Epithelial cell of esophagus (primary cell): ENCODE data around the gene KLHL28.
A peak's percentile ranks its signal among the peaks of the same experiment; 100 is the strongest.

Experiments used
- DNase-seq: peaks from one replicate; pipeline ENCODE4 v3.0.0; 2010; ENCODE audit warnings: low read depth
- H3K4me3 ChIP-seq: 2 replicates; pipeline ENCODE4 v1.5.1; 2011; ENCODE audit warnings: mild to moderate bottlenecking, low read length, control low read depth
- TF ChIP-seq, protein P1 (sequence below): IDR thresholded peaks from 2 replicates; pipeline ENCODE4 v1.5.1; 2011; ENCODE audit warnings: low read depth, mild to moderate bottlenecking, low read length, control low read depth, inconsistent platforms; ENCODE audit not compliant: insufficient read depth; ENCODE audit errors: missing control alignments

The KLHL28 gene

DNA sequence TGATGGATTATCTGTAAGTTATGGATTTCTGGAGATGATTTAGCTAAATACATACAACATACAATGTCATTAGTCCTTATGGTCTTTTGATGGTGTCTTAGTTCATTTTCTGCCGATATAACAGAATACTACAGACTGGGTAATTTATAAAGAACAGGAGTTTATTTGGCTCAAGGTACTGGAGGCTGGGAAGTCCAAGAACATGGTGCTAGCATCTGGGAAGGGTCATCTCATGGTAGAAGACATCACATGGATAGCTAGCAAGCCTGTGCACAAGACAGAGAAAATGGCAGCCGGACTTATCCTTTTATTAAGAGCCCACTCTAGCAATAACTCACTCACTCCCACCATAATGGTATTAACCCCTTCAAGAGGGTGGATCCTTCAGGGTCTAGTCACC lies 24.2 kb downstream of the KLHL28 start:
- no peak for DNase-seq
- TF ChIP-seq, protein P1, sequence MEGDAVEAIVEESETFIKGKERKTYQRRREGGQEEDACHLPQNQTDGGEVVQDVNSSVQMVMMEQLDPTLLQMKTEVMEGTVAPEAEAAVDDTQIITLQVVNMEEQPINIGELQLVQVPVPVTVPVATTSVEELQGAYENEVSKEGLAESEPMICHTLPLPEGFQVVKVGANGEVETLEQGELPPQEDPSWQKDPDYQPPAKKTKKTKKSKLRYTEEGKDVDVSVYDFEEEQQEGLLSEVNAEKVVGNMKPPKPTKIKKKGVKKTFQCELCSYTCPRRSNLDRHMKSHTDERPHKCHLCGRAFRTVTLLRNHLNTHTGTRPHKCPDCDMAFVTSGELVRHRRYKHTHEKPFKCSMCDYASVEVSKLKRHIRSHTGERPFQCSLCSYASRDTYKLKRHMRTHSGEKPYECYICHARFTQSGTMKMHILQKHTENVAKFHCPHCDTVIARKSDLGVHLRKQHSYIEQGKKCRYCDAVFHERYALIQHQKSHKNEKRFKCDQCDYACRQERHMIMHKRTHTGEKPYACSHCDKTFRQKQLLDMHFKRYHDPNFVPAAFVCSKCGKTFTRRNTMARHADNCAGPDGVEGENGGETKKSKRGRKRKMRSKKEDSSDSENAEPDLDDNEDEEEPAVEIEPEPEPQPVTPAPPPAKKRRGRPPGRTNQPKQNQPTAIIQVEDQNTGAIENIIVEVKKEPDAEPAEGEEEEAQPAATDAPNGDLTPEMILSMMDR: no peak

DNA sequence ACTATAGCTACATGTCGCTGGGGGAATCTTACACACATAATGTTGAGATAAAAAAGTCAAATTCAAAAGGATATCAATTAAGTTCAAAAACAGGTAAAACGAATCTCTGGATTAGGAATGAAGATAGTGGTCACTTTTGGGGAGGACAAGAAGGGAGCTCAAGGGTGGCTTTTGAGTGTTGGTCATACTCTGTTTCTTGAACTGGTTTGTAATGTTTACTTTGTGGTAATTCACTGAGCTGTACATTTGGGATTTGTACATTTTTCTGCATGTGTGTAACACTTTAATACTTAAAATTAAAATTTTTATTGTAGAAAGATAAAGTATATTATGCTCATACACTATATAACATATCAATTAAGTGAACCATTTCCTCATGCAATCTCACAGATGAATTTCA lies 26.6 kb downstream of the KLHL28 start:
- TF ChIP-seq, protein P1: no peak
- no peak overlapping the region for H3K4me3 ChIP-seq
- no peak for DNase-seq

More for the DNA sequence above, 24.2 kb downstream of the KLHL28 start:
- no peak overlapping the region for H3K4me3 ChIP-seq

- TF ChIP-seq, protein P1: no peak
- H3K4me3 ChIP-seq: no peak overlapping the region
- DNase-seq: no peak
These were observed 33.0 kb downstream of the KLHL28 start for GRCh38 chr14:44928793-44929192.

GRCh38 chr14:44914849-44915248 lies 46.9 kb downstream of the KLHL28 start:
- TF ChIP-seq, protein P1: no peak
- H3K4me3 ChIP-seq: no peak overlapping the region
- peak; percentile 42 for DNase-seq

- TF ChIP-seq, protein P1: no peak
- peak overlapping the region; percentile 25 for H3K4me3 ChIP-seq
- no peak for DNase-seq
These were observed 49.5 kb downstream of the KLHL28 start for GRCh38 chr14:44912041-44912869.

GRCh38 chr14:44910821-44911220 lies 50.9 kb downstream of the KLHL28 start:
- H3K4me3 ChIP-seq: no peak overlapping the region
- TF ChIP-seq, protein P1: no peak
- DNase-seq: no peak

DNA sequence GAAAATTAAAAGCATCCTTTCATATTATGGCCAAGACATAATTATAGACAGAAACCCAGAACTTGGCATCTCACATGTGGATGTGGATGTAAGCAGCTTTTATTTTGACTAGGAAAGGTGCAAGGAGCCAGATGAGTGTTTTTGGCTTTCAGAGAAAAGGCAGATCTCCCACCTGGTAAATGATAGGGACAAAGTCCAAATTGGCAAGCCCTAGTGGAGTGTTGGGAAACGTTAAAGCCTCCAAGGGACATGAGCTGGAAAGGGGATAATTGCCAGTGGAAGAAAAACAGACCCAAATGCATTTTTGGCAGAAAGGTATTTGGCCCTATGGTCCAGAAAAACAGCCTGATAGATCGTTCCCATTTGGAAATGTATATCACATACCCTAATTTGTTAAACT lies 60.1 kb downstream of the KLHL28 start:
- no peak for DNase-seq
- TF ChIP-seq, protein P1: no peak
- no peak overlapping the region for H3K4me3 ChIP-seq
